HCT116 (cell line): ENCODE results near the gene PRKACA. TPM values are rescaled to one million over a fixed set of nuclear protein-coding genes. Genes with fewer than 3 reads are reported as not detected.

Source experiments
- ATAC-seq: fragments of 200-7000 bp; cut with Tn5 transposase; 2 replicates; pipeline ENCODE4 v1.9.1; 2020; ENCODE audit warnings: mild to moderate bottlenecking, moderate library complexity
- BruUV-seq: library from RNA; stranded (reverse); fragments of 400-500 nt; replicated peaks from 2 replicates; lab custom pipeline; 2021; lab: Mats Ljungman, UMichigan
- CTCF ChIA-PET: fragments of 300-600 bp; sonication (Branson Sonifier 250); formaldehyde crosslinking; loops from one replicate; lab custom pipeline; 2021; ENCODE audit warnings: antibody characterized with exemption; lab: Charles Lee
- POLR2A ChIA-PET: fragments of 300-600, 350-600 bp; sonication (Branson Sonifier 250); formaldehyde crosslinking; loops from one replicate; lab custom pipeline; 2021; ENCODE audit warnings: antibody characterized with exemption; lab: Charles Lee
- RAD21 ChIA-PET, 2 experiments: fragments of 300-600 bp; sonication (Branson Sonifier 250); formaldehyde crosslinking; loops; one replicate each; lab custom pipeline; 2023; ENCODE audit warnings: low total read pairs in 2 of 2; ENCODE audit not compliant: uncharacterized antibody in 2 of 2, unreplicated experiment in 2 of 2, low non-redundant PET in 1 of 2; lab: Charles Lee
- DNase-seq: peaks from one replicate; pipeline ENCODE4 v3.0.0-alpha.2; 2010; ENCODE audit warnings: low read depth, low spot score
- H2AFZ ChIP-seq: fragments of 200-600 bp; shearing (Covaris generic), sonication (generic); 2 replicates; pipeline ENCODE4 v1.6.1; 2017; ENCODE audit warnings: low read depth, mixed run types, mixed read lengths, antibody characterized with exemption, low read length; ENCODE audit not compliant: poor library complexity, severe bottlenecking
- H3K27ac ChIP-seq: 2 replicates; pipeline ENCODE4 v1.5.1; 2012; ENCODE audit warnings: low read depth, low read length
- H3K27me3 ChIP-seq: fragments of 200-600 bp; sonication (generic); 2 replicates; pipeline ENCODE4 v1.6.1; 2016; ENCODE audit warnings: mixed run types, low read length, mixed read lengths; ENCODE audit not compliant: insufficient read depth
- H3K36me3 ChIP-seq, 2 experiments: fragments of 200-500 bp in 1 of 2; fragments of 200-600 bp in 1 of 2; sonication (Bioruptor generic) in 1 of 2; sonication (generic) in 1 of 2; 2 replicates each; pipeline versions ENCODE4 v1.5.1 to v1.6.1; 2014 to 2016; ENCODE audit warnings: low read length in 2 of 2, inconsistent platforms in 1 of 2, mixed read lengths in 1 of 2, mixed run types in 1 of 2; ENCODE audit not compliant: insufficient read depth in 2 of 2, control insufficient read depth in 1 of 2
- H3K4me1 ChIP-seq, 2 experiments: fragments of 200-600 bp in 1 of 2; sonication (generic) in 1 of 2; 2 replicates each; pipeline versions ENCODE4 v1.5.1 to v1.6.1; 2012 to 2017; ENCODE audit warnings: low read length in 2 of 2, inconsistent platforms in 1 of 2, mild to moderate bottlenecking in 1 of 2, mixed read lengths in 1 of 2, mixed run types in 1 of 2, moderate library complexity in 1 of 2; ENCODE audit not compliant: insufficient read depth in 2 of 2, control insufficient read depth in 1 of 2
- H3K4me2 ChIP-seq: fragments of 200-600 bp; sonication (generic); 2 replicates; pipeline ENCODE4 v1.6.1; 2017; ENCODE audit warnings: mixed run types, low read length, mixed read lengths
- H3K4me3 ChIP-seq, 2 experiments: fragments of 200-600 bp in 1 of 2; sonication (generic) in 1 of 2; replicated peaks in 1 of 2; 2 replicates each; pipeline ENCODE4 v1.5.1; 2011 to 2016; ENCODE audit warnings: low read length in 2 of 2, control low read depth in 1 of 2, low read depth in 1 of 2, mild to moderate bottlenecking in 1 of 2, mixed read lengths in 1 of 2, mixed run types in 1 of 2
- H3K79me2 ChIP-seq: fragments of 200-600 bp; sonication (generic); 2 replicates; pipeline ENCODE4 v1.6.1; 2017; ENCODE audit warnings: mild to moderate bottlenecking, mixed run types, low read length, moderate library complexity, mixed read lengths; ENCODE audit not compliant: insufficient read depth
- H3K9ac ChIP-seq: fragments of 200-600 bp; sonication (generic); 2 replicates; pipeline ENCODE4 v1.6.1; 2016; ENCODE audit warnings: low read length, mixed read lengths
- H3K9me2 ChIP-seq: fragments of 200-600 bp; sonication (generic), shearing (Covaris generic); 2 replicates; pipeline ENCODE4 v1.6.1; 2017; ENCODE audit warnings: mixed run types, mild to moderate bottlenecking, moderate library complexity; ENCODE audit not compliant: insufficient read depth
- H3K9me3 ChIP-seq, 2 experiments: fragments of 200-500 bp in 1 of 2; fragments of 200-600 bp in 1 of 2; sonication (Bioruptor generic) in 1 of 2; sonication (generic) in 1 of 2; 2 replicates each; pipeline ENCODE4 v1.6.1; 2014 to 2017; ENCODE audit warnings: low read length in 2 of 2, mixed read lengths in 2 of 2, inconsistent platforms in 1 of 2, low read depth in 1 of 2, mild to moderate bottlenecking in 1 of 2, mixed run types in 1 of 2, moderate library complexity in 1 of 2; ENCODE audit not compliant: control insufficient read depth in 1 of 2, insufficient read depth in 1 of 2
- H4K20me1 ChIP-seq: fragments of 200-600 bp; sonication (generic), shearing (Covaris generic); 2 replicates; pipeline ENCODE4 v1.6.1; 2017; ENCODE audit warnings: mixed run types, mild to moderate bottlenecking, moderate library complexity; ENCODE audit not compliant: insufficient read depth
- ATF3 ChIP-seq: IDR thresholded peaks from 2 replicates; pipeline ENCODE4 v1.6.1; 2012
- CTCF ChIP-seq, 3 experiments: fragments of 200-600 bp in 1 of 3; sonication (generic) in 1 of 3; IDR thresholded peaks in 2 of 3; conservative IDR thresholded peaks in 1 of 3; 2 replicates each; pipeline ENCODE4 v1.5.1; 2012 to 2017; ENCODE audit warnings: low read depth in 2 of 3, low read length in 2 of 3, antibody characterized with exemption in 1 of 3, borderline replicate concordance in 1 of 3, control low read depth in 1 of 3, mild to moderate bottlenecking in 1 of 3, mixed read lengths in 1 of 3, mixed run types in 1 of 3, moderate library complexity in 1 of 3; ENCODE audit not compliant: insufficient read depth in 1 of 3
- EGR1 ChIP-seq: IDR thresholded peaks from 2 replicates; pipeline ENCODE4 v1.6.1; 2012; ENCODE audit warnings: low read depth
- EZH2 ChIP-seq: fragments of 200-600 bp; sonication (generic); IDR thresholded peaks from 2 replicates; pipeline ENCODE4 v1.6.1; 2017; ENCODE audit warnings: antibody characterized with exemption, mixed run types
- JUND ChIP-seq: IDR thresholded peaks from 2 replicates; pipeline ENCODE4 v1.6.1; 2012
- MAX ChIP-seq: IDR thresholded peaks from 2 replicates; pipeline ENCODE4 v1.6.1; 2012
- POLR2A ChIP-seq: IDR thresholded peaks from 2 replicates; pipeline ENCODE4 v1.7.0; 2011; ENCODE audit warnings: borderline replicate concordance; ENCODE audit not compliant: insufficient read depth, insufficient read length; ENCODE audit errors: extremely low read depth
- POLR2AphosphoS5 ChIP-seq: IDR thresholded peaks from 2 replicates; pipeline ENCODE4 v1.6.1; 2011; ENCODE audit warnings: mild to moderate bottlenecking, low read depth, low read length, moderate library complexity
- SIN3A ChIP-seq: IDR thresholded peaks from 2 replicates; pipeline ENCODE4 v1.6.1; 2012; ENCODE audit warnings: low read depth
- SP1 ChIP-seq: IDR thresholded peaks from 2 replicates; pipeline ENCODE4 v1.6.1; 2012; ENCODE audit warnings: low read depth
- YY1 ChIP-seq: IDR thresholded peaks from 2 replicates; pipeline ENCODE4 v1.6.1; 2011; ENCODE audit warnings: low read length, low read depth, moderate library complexity, mild to moderate bottlenecking; ENCODE audit not compliant: insufficient replicate concordance; ENCODE audit errors: extremely low read depth
- ZFX ChIP-seq: fragments of 450-650 bp; IDR thresholded peaks from 2 replicates; pipeline ENCODE4 v1.6.1; 2017
- intact Hi-C: fragments of 100-400 bp; cut with micrococcal nuclease; formaldehyde crosslinking; loops from 2 replicates; pipeline ENCODE4 v1.10.0; 2022
- total RNA-seq: library from RNA; stranded (reverse); gene quantifications from one replicate; pipeline ENCODE4 v1.2.1, GENCODE V29; 2021; ENCODE audit not compliant: unreplicated experiment

PRKACA gene
- total RNA-seq, 1 experiment from 2014 or later, result 95.7 TPM

GRCh38 chr19:14114439-14114838, 3.1 kb downstream of the PRKACA start:
- BruUV-seq, result no TSS peak
- Histone ChIP-seq H3K4me3 (peak overlapping the region; percentile 81 to 88), H3K9me2 (no peaks in the 10 kb centered on the region), H3K4me1 (peaks cover 36 to 47% of the 10 kb centered on the region in 2 experiments), H3K27me3 (no peaks in the 10 kb centered on the region), H3K9ac (peak overlapping the region; percentile 27; the same call in 1 of the 2 replicates), H3K4me2 (peak overlapping the region; percentile 89), H3K9me3 (no peaks in the 10 kb centered on the region), H2AFZ (no peak overlapping the region)
- ATAC-seq, result no peak
- POLR2A ChIA-PET, result no interaction called here
- CTCF ChIA-PET, result interaction anchor here (0.6 to 3.2 kb wide), 9 partner anchors 23 to 267 kb away, joined by 3 to 18 read pairs (median 3); partner anchors contain the start of genes ADGRE5, ASF1B, MISP3 and RFX1
- intact Hi-C loops, result loop anchor here (1.0 to 5.0 kb wide), 2 partner anchors 42 to 234 kb away; partner anchors contain the start of gene MISP3
- TF ChIP-seq SIN3A, result no peak
- no peak for TF ChIP-seq JUND
- no peak for TF ChIP-seq POLR2A
- TF ChIP-seq YY1, result no peak
- TF ChIP-seq EGR1, result no peak
- TF ChIP-seq SP1, result no peak
- TF ChIP-seq POLR2AphosphoS5, result no peak
- no peak for TF ChIP-seq ATF3
- no peak for TF ChIP-seq MAX
- no peak for TF ChIP-seq EZH2
- TF ChIP-seq ZFX, result no peak
- no peak for TF ChIP-seq CTCF (IDR thresholded peaks at IDR 0.05 in 2 of 3, conservative IDR thresholded peaks at IDR 0.05 in 1 of 3; ENCODE audit: borderline replicate concordance in 1 of 3, insufficient read depth in 1 of 3, low read depth in 2 of 3, low read length in 2 of 3)
- TF ChIP-seq, all 23 proteins: peak for 0
- Histone ChIP-seq H3K36me3 (no peaks in the 10 kb centered on the region; a peak in 2 of 4 replicates), H3K27ac (peak overlapping the region; percentile 68), H4K20me1 (no peaks in the 10 kb centered on the region), H3K79me2 (peaks cover 27% of the 10 kb centered on the region)
- RAD21 ChIA-PET, result no interaction called here
- no peak for DNase-seq
